ENCODE measurements around the gene ZNF593OS.

ZNF593OS gene

GRCh38 chr1:26171084-26172072, at the start of gene ZNF593OS:
TSS of gene ZNF593OS (minus strand) at chr1:26171832. CDS start at chr1:26171661, 171 bp downstream.
- DNase-seq (ENCODE audit: low read depth in 1 of 2, low spot score in 1 of 2) = no peak
- TF ChIP-seq JUND (IDR thresholded peaks at IDR 0.05; ENCODE audit: low read depth) = no peak
- in situ Hi-C loops (cut with HindIII; ENCODE audit: low pct_unique_long_range_greater_than_20kb, low sequenced_read_pairs) = no loop called here

GRCh38 chr1:26221094-26221493, 49.5 kb upstream of the ZNF593OS start:
- in situ Hi-C loops (cut with HindIII; ENCODE audit: low pct_unique_long_range_greater_than_20kb, low sequenced_read_pairs) = no loop called here
- TF ChIP-seq JUND (IDR thresholded peaks at IDR 0.05; ENCODE audit: low read depth) = no peak
- no peak for DNase-seq (ENCODE audit: low read depth in 1 of 2, low spot score in 1 of 2)

GRCh38 chr1:26220199-26220912, 48.7 kb upstream of the ZNF593OS start:
- no peak for TF ChIP-seq JUND (IDR thresholded peaks at IDR 0.05; ENCODE audit: low read depth)
- in situ Hi-C loops (cut with HindIII; ENCODE audit: low pct_unique_long_range_greater_than_20kb, low sequenced_read_pairs) = no loop called here
- no peak for DNase-seq (ENCODE audit: low read depth in 1 of 2, low spot score in 1 of 2)

- no peak for TF ChIP-seq JUND (IDR thresholded peaks at IDR 0.05; ENCODE audit: low read depth)
- DNase-seq (ENCODE audit: low read depth in 1 of 2, low spot score in 1 of 2) = no peak
- in situ Hi-C loops (cut with HindIII; ENCODE audit: low pct_unique_long_range_greater_than_20kb, low sequenced_read_pairs) = no loop called here
Measured at GRCh38 chr1:26218906-26219494, 47.4 kb upstream of the ZNF593OS start.

- no peak for DNase-seq (ENCODE audit: low read depth in 1 of 2, low spot score in 1 of 2)
- TF ChIP-seq JUND (IDR thresholded peaks at IDR 0.05; ENCODE audit: low read depth) = no peak
- in situ Hi-C loops (cut with HindIII; ENCODE audit: low pct_unique_long_range_greater_than_20kb, low sequenced_read_pairs) = no loop called here
Measured at GRCh38 chr1:26215246-26215645, 43.6 kb upstream of the ZNF593OS start.

DNA sequence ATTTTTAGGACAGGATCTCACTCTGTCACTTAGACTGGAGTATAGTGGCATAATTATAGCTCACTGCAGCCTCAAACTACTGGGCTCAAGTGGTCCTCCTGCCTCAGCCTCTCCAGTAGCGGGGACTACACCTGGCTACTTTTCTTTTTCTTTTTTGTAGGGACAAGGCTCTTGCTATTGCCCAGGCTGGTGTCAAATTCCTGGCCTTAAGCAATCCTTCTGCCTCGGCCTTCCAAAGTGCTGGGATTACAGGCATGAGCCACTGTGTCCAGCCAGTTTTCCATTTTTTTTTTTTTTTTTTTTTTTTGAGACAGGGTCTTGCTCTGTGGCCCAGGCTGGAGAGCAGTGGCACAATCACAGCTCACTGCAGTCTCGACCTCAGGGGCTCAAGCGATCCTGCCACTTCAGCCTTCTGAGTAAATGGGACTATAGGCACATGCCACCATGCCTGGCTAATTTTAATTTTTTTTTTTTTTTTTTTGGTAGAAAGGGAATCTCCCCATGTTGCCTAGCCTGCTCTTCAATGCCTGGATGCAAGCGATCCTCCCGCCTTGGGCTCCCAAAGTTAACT, 41.8 kb upstream of the ZNF593OS start:
- no peak for DNase-seq (ENCODE audit: low read depth in 1 of 2, low spot score in 1 of 2)
- no peak for TF ChIP-seq JUND (IDR thresholded peaks at IDR 0.05; ENCODE audit: low read depth)
- in situ Hi-C loops (cut with HindIII; ENCODE audit: low pct_unique_long_range_greater_than_20kb, low sequenced_read_pairs) = no loop called here

GRCh38 chr1:26212726-26213125, 41.1 kb upstream of the ZNF593OS start:
- TF ChIP-seq JUND (IDR thresholded peaks at IDR 0.05; ENCODE audit: low read depth) = no peak
- no peak for DNase-seq (ENCODE audit: low read depth in 1 of 2, low spot score in 1 of 2)
- in situ Hi-C loops (cut with HindIII; ENCODE audit: low pct_unique_long_range_greater_than_20kb, low sequenced_read_pairs) = no loop called here

DNA sequence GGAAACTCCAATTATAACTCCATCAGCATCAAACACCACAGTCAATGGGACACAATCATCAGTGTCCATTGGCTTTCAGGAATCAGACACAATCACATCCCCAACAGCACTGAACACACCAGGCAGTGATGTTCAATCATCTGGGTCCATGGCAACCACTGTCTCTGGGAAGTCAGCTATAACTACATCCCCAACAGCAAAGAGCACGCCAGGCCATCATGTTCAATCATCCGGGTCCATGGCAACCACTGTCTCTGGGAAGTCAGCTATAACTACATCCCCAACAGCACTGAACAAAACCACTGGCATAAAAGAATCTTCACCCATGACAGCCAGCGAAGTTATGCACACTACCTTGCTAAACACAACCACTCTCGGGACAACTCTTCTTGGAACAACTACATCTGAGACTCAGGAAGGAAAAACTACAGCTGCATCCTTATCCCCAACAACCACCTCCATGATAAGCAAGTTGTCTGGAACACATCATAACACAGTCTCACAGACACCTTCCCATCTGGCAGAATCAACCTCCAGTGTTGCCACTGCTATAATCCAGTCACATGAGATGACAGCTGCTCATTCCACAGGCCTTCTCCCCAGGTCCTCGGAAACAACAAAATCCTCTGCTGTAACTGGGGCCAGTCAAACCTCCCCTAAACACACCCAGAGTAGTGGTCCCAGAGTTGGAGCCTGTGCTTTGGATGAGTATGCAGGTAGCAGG, 38.7 kb upstream of the ZNF593OS start:
- in situ Hi-C loops (cut with HindIII; ENCODE audit: low pct_unique_long_range_greater_than_20kb, low sequenced_read_pairs) = no loop called here
- no peak for TF ChIP-seq JUND (IDR thresholded peaks at IDR 0.05; ENCODE audit: low read depth)
- no peak for DNase-seq (ENCODE audit: low read depth in 1 of 2, low spot score in 1 of 2)

DNA sequence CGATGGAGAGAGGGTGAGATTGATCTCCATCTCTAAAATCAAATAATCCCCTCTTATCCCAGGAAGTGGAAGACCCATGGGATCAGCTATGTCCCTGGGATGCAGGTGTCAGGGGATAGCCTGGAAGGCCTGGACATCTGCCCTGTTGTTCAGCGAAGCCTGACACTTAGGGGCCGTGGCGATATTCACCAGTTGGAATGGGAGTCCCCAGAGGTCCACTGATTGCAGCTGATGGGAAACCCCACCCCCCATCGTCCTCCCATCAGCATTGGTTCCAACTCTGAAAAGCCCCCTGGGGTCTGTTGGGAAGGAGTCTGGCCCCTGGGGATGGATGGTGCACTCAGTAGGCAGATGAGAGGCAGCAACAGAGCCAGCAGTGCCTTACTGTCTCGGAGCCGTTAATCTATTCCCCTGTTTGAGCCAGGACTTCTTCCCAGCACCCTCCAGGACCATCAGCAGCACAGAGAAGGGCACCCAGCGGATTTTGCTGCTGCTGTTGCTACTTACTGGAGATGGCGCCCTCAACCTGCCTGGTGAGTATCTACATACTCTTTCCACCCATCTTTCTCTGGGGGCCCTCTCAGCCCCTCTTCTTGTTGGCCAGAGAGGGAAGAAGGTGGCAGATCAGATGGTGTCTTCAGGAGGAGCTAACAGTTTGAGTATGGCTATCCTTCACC, 32.1 kb upstream of the ZNF593OS start:
- DNase-seq (ENCODE audit: low read depth in 1 of 2, low spot score in 1 of 2) = no peak
- in situ Hi-C loops (cut with HindIII; ENCODE audit: low pct_unique_long_range_greater_than_20kb, low sequenced_read_pairs) = no loop called here
- TF ChIP-seq JUND (IDR thresholded peaks at IDR 0.05; ENCODE audit: low read depth) = no peak

GRCh38 chr1:26200413-26200812, 28.8 kb upstream of the ZNF593OS start:
- no peak for DNase-seq (ENCODE audit: low read depth in 1 of 2, low spot score in 1 of 2)
- TF ChIP-seq JUND (IDR thresholded peaks at IDR 0.05; ENCODE audit: low read depth) = no peak
- in situ Hi-C loops (cut with HindIII; ENCODE audit: low pct_unique_long_range_greater_than_20kb, low sequenced_read_pairs) = no loop called here

DNA sequence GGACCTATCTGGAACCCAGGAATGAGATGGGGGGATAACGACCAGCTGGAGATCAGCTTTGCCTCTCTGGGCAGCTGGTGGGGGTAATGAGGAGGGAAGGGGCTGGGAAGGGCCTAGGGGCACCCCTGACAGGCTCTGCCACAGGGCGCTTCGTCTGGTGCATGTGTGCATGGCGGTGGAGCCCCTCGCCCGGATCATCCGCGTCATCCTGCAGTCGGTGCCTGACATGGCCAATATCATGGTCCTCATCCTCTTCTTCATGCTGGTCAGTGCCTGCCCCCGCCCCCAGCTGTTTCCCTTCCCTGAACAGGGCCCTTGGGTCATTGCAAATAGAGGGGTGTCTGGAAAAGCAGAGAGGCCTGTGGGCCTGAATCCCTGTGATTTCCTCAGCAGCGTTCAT, 26.2 kb upstream of the ZNF593OS start:
- in situ Hi-C loops (cut with HindIII; ENCODE audit: low pct_unique_long_range_greater_than_20kb, low sequenced_read_pairs) = no loop called here
- no peak for DNase-seq (ENCODE audit: low read depth in 1 of 2, low spot score in 1 of 2)
- TF ChIP-seq JUND (IDR thresholded peaks at IDR 0.05; ENCODE audit: low read depth) = no peak

All from T47D (cell line).